Adipose tissue (tissue), 3 donors: ENCODE results near the gene S100A3. TPM values are rescaled to one million over a fixed set of nuclear protein-coding genes. Genes with fewer than 3 reads are reported as not detected.
"Not testable (repeated sequence)": the region's sequence is repeated elsewhere in the genome, so short reads cannot be mapped to it uniquely, and the experiment has no call there.

ENCODE experiments used
- H3K27ac ChIP-seq: one replicate; pipeline ENCODE4 v1.5.1; 2013; ENCODE audit warnings: low read depth, low read length
- WGBS, 3 donors: extraction: QIAGEN DNeasy Blood & Tissue Kit; methylation state at CpG; one replicate each; pipeline ENCODE4 v1.1.7; 2013; 5-methylcytosine and 5-hydroxymethylcytosine counted together
- polyA plus RNA-seq, 3 donors: library from polyadenylated mRNA; stranded (reverse); fragments of 200-250 nt; gene quantifications; one replicate each; pipeline ENCODE4 v1.2.3, GENCODE V29; 2013
- donor health status: healthy with polysubstance abuse.
- donor health status: Bipolar disorder and iron deficiency.
- donor health status: healthy.

S100A3 gene
- polyA plus RNA-seq, 3 donors = 0.37 to 7.2 (median 7.0) TPM

DNA sequence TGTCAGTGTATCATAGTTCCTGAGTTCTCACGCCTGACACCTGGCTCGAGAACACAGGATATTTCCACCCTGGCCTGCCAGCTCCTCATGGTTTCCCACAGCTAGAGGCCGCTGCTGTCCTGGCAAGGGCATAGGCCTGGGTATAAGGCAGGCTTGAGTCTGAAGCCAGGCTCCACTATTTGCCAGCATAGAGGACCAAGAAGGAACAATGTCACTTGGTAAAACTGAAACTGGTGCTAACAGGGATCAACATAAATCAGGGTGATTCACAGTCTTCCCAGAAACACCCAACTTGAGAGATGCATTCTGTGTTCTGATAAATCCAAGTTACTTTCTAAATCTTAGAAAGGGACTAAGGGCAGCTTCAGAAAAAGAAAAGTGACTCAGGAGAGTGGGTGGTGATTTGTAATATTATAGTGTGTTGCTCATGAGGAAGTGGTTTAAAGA, 23.5 kb upstream of the S100A3 start:
- 9 to 17% (median 14%) methylated on average over 3 of the region's 3 CpGs for WGBS, 3 donors
- H3K27ac ChIP-seq = no peak overlapping the region

DNA sequence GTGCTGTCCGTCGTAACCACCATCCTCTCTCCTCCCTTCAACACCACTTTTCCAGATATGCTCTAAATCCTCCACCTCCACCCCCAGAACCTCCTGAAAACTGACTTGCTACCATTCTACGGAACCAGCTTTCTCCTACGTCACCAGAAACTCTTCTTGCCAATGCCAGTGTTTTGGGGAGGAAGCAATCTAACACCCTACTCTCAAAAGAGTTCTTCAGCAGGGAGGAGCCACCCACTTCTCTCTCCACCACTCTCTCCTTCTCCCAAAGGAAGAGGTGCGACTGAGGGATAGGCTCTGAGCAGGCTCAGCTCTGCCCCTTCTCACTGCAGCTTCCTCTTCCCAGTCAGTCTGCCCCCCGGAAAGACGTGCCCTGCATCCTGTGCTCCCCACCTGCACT, 22.6 kb upstream of the S100A3 start:
- no peak overlapping the region for H3K27ac ChIP-seq
- WGBS, 3 donors = 70 to 78% (median 72%) methylated on average over 7 of the region's 7 CpGs

DNA sequence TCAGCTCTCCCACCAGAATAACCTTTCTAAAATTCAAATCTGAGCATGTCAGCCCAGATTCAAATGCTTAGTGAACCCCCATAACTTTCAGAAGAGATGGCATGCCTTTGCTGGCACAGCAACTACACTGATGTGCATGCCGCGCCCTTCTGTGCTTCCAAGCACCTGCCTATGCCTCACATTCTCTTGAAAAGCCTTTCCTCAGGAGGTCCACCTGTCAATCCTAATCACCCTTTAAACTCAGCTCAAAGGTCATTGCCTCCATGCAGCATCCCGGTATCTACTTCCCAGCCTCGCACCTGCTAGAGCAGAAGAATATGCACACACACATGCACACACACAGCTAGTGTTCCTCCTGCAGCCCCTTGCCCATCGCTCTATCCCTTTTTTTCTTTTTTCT, 21.8 kb upstream of the S100A3 start:
- no peak overlapping the region for H3K27ac ChIP-seq
- 73 to 94% (median 86%) methylated on average over 5 of the region's 5 CpGs for WGBS, 3 donors

DNA sequence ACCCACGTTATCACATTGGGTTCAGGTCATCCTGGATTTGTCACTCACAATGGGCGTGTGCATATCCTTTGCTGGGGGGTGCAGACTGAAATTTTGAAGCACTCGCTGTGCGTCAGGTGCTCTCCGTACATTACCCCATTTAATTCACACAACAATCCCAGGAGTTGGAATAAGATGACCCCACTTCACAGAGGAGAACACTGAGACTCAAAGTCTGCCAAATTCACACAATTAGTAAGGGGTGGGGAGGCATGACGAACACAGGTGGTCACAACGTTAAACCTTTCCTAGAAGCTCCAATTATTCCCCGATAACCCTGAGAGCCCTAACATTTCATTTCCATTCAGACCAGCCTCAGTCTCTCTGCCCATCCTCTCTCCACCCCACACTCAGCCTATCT, 20.4 kb upstream of the S100A3 start:
- 75 to 91% (median 89%) methylated on average over 8 of the region's 8 CpGs for WGBS, 3 donors

DNA sequence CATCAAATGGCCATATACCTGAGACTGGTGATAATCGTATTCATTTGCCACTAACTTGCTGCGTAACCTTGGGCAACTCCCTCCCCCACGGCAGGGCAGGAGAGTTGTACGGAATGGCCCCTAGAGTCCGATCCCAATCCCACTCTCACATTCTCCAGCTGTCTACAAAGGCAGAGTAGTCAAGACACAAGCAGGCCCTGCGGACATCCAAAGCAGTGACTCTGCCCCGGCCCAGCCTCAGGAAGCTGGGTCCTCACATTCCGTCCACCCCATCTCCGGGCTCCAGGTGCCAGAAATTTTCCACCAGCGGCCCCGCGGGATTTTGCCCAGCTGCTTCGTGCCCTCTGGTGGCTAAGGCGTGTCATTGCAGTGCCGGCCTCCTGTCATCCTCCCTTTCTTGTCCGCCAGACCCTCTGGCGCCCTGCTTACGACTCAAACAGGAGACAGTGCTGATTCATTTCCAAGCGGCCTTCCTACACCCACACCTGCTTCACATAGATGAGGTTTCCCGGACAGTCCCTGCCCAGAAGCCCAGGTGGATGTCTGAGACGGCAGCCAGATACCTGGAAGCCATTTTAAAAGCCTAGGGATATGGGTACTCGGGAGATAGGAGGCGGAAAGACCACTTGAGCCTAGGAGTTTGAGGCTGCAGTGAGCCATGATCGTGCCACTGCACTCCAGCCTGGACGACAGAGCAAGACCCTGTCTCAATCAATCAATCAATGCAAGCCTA, 19.5 kb upstream of the S100A3 start:
- peak overlapping the region; percentile 38 for H3K27ac ChIP-seq
- 11 to 14% (median 13%) methylated on average over 25 of the region's 25 CpGs for WGBS, 3 donors

More for the DNA sequence above, 20.4 kb upstream of the S100A3 start:
- H3K27ac ChIP-seq = no peak overlapping the region

DNA sequence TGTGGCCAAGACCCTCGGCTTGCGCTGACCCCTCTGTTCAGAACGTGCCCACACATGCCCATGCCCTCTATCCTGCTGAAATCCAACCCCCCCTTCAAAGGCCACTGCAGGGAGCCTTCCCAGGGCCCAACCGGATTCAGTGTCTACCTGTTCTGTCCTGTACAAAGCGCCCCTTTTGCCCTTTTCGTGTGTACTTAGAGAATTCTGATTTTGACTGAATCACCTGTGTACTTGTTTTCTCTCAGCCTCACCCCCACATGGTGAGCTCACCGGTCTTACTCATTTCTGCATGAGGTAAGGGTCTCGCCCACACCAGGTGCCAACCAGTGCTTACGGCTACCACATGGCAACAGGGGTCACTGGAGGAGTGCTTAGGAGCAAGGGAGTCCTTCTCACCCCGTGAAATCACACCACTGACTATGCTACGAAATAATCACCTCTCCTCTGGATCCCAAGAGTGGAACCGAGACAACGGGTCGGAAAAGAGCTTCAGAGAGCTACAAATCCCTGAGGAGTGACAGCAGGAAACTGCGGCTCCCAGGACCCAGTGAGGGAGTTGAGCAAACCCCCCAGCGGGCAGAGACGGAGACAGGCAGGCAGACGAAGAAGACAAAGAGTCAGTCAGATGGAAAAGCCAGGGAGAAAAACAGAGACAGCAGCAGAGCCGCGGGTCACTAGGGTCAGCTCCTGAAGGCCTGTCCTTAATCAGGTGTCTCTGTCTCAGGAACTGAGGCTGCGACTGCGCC, 18.7 kb upstream of the S100A3 start:
- 77 to 80% (median 79%) methylated on average over 22 of the region's 22 CpGs for WGBS, 3 donors
- H3K27ac ChIP-seq = peak overlapping the region; percentile 38

DNA sequence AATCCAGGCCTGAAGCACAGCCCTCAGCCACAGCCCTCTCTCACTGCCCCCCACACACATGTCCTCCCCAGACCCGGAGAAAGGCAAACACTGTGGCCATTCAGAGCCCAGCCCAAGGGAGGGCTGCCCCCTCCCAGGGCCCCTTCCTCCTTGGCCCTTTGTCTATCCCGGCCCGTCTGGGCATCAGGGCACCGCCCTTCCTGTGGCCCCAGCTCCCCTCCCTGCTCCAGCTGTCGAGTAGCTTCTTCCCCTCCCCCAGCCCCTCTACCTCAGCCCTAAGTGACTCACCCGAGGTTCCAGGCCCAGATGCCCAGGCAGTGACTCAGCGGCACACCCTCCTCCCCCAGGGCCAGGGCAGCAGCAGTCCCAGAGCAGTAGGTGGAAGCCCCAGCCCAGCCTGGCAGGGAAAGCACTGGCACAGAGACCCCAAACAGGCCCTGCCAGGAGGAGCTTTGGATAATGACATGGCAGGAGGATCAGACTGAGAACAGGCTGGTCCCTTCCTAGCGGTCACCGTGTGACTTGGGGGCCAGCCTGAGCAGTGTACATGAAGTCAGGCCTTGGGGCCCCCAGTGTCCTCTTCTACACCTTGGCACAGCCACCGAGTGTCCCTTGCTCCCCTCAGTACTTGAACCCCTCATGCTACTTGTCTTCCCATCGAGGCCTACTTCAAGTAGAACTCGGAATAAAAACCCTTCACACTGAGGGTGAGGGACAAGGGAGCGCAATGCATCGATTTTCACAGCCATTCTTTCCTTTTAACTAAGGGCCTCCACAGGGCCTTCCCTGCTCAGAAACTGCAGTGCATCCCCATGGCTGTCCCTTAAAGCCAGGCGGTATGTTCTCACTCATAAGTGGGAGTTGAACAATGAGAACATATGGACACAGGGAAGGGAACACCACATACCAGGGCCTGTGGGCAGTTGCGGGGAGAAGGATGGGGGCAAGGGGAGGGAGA, 17.6 kb upstream of the S100A3 start:
- H3K27ac ChIP-seq = peak overlapping the region; percentile 89
- 46 to 61% (median 50%) methylated on average over 16 of the region's 16 CpGs for WGBS, 3 donors

DNA sequence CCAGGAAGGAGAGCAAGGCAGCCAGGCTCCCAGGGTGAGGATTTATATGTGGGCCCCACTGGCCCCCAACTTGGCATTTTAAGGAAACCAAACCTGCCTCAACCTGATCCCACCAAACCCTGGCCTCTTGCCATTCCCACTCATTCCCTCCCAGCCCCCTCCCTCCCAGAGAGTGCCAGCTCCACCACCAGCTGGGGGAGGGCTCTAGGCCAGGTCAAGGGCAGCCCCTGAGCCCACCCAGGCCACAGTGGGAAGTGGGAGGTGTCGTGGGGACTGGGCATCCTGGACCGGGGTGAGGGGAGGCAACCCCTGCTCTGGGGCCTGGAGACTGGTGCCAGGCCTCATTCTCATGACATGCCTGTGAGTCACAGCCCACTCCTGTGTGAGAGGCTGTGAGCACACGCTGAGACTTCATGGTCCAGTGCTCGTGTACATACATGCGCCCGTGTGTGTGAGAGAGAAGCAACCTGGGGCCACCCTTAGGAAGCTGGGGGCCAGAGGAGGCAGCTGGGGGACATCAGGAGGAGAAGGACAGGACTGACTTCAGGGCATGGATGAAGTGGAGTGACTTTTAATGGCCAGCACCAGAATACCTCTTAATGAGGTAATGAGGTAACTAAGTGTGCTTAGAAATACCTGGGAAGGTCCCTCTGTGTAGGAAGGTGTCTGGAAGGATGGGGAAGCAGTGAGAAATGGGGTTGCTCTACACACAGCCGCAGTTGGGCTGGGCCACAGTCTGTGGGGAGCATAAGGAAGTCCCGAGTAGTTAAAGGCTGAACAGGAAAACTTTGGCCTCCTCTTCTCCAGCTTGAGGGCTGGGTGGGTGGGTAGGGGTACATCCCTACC, 16.7 kb upstream of the S100A3 start, which contains the start of gene S100A2:
TSS of gene S100A2 (minus strand) at position 316 of the 846 bp plus-strand sequence. CDS start 1,967 bp downstream, outside the sequence.
- 36 to 75% (median 48%) methylated on average over 8 of the region's 8 CpGs for WGBS, 3 donors
- peak within 1 kb of the TSS; percentile 89 for H3K27ac ChIP-seq

DNA sequence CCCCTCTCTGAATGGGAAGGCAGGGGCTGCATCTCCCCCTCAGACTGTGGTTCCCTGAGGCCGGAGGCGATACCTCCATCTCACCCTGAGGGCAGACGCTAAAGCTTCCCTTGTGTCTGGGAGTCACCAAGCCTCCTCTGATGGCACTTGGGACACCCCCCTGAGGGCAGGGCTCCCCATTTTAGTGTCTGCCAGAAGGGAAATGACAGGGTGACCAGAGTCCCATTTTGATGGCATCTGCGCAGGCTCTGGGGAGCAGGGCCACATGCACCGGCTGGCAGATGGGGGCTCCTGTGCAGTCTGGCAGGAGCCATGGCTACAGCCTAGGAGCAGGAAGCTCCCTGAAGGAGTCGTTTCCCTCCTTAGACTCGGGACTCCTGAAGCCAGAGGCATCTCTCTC, 14.9 kb upstream of the S100A3 start:
- WGBS, 3 donors = 83 to 92% (median 88%) methylated on average over 7 of the region's 7 CpGs
- no peak overlapping the region for H3K27ac ChIP-seq

DNA sequence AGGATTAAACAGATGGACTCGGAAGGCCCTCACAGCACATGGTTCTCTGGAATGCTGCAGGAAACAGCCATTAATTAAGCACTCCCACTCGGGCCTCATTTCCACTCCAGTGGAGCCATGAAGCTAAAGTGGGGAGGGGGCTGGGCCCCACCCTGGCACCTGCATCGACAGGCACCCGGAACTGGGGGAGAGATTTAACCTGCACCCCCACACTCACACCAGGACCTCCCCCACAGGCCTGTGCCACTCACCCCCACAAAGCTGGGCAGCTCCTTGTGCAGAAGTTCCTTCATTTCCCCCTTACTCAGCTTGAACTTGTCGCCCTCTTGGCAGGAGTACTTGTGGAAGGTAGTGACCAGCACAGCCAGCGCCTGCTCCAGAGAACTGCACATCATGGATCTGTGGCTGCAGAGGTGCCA, 14.4 kb upstream of the S100A3 start:
- 74 to 82% (median 76%) methylated on average over 5 to 6 of the region's 6 CpGs for WGBS, 3 donors
- H3K27ac ChIP-seq = no peak overlapping the region

DNA sequence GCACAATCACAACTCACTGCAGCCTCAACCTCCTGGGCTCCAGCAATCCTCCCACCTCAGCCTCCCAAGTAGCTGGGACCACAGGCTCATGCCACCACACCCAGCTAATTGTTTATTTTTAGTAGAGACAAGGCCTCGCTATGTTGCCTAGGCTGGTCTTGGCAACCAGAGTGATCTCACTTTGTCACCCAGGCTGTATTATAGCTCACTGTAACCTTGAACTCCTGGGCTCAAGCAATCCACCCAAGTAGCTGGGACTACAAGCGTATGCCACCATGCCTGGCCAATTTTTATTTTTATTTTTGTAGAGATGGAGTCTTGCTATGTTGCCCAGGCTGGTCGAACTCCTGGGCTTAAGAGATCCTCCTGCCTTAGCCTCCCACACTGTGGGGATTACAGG, 13.0 kb upstream of the S100A3 start:
- 83 to 96% (median 91%) methylated on average over 3 of the region's 3 CpGs for WGBS, 3 donors
- H3K27ac ChIP-seq = not testable (repeated sequence)

DNA sequence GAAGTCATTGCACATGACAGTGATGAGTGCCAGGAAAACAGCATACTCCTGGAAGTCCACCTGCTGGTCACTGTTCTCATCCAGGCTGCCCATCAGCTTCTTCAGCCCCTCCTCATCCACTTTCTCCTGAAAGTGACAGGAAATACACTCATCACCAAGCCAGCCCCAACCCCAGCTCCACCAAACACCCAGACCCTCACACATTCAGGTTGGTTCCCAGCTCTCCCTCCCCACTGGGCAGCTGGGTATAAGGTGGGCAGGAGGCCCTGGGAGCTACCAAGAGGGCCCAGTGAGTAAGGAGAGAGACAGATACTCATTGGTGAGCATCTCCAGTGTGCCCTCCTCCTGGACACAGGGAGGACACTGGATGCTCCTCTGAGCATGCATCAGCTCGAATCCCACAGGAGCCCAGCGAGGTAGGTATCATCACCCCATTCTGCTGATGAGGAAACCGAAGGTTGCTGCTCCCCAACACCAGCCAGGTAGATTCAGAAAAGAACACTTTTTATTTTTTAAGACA, 12.5 kb upstream of the S100A3 start:
- H3K27ac ChIP-seq = no peak overlapping the region

DNA sequence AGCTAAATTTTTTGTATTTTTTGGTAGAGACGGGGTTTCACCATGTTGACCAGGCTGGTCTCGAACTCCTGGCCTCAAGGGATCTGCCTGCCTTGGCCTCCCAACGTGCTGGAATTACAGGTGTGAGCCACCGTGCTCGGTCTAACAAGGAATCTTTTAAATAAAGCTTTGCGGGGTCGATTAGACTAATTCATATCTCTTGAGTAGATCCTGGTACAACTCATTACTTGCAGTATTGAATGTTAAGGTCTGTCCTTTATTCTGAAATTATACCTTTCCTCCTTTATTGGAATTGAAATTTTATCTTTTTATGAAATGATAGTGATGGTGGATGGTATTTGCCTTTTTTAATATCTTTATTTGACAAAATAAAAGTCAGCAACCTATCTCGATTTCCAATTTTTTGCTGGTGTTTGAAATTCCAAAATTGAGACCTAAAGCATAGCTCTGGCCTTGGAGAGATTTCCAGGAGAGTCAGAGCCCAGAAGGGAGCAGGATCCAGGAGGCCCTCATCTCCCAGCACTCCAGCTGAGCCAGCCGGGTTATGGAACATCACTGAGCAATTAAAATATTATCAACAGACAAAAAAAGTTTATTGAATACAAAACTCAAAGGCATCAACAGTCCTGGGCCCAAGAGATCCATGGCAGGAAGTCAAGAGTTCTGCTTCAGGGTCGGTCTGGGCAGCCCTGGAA, 11.9 kb upstream of the S100A3 start:
- 86 to 89% (median 88%) methylated on average over 10 of the region's 10 CpGs for WGBS, 3 donors
- no peak overlapping the region for H3K27ac ChIP-seq

More for the DNA sequence above, 12.5 kb upstream of the S100A3 start:
- WGBS, 3 donors = 92 to 100% (median 100%) methylated on average over 3 of the region's 3 CpGs

DNA sequence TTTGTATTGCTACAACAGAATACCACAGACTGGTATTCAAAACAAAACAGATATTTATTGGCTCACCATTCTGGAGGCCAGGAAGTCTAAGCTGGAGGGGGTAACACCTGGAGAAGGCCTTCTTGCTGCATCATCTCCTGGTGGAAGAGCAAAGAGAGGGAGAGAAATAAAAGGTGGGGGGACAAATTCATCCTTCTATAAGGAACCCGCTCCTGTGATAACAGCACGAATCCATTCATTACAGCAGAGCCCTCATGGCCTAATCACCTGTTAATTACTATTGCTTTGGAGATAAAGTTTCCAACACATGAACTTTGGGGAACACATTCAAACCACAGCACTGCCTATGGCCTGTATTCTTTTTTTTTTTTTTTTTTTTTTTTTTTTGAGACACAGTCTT, 11.2 kb upstream of the S100A3 start:
- 75 to 97% (median 97%) methylated on average over 2 of the region's 2 CpGs for WGBS, 3 donors
- H3K27ac ChIP-seq = no peak overlapping the region

DNA sequence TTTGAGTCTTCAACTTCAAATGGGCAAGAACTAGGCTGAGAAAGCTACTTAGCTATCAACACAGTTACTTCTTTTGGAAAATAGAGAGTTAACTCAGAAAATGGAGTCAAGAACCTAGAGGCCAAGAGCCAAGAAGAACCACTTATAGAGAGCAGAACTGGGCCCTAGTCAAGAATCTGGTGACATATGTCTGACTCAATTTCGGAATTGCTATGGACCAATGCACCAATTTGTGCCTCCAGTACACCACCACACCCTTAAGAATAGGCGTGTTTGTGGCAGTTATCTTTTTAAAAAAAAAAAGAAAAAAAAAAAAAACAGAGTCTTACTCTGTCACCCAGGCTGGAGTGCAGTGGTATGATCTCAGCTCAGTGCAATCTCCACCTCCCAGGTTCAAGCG, 8.8 kb upstream of the S100A3 start:
- 93 to 99% (median 96%) methylated on average over 3 of the region's 3 CpGs for WGBS, 3 donors
- H3K27ac ChIP-seq = no peak overlapping the region

DNA sequence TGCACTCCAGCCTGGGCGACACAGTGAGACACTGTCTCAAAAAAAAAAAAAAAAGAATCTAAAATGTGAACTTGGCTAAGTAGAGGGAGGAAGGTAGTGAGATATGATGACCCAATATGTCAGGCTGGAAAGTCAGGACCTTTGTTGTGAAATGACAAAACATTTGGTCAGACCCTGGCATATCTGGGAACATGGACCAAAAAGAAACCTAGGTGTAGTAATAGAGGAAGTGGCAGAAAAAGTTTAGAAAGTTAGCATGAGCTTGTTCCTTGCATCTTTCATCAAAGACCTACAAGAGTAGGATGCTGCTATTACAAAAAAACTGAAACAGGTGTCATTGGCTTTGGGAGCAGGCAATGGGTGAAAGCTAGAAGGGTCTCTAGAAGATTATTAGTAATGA, 7.3 kb upstream of the S100A3 start:
- WGBS, 3 donors = 77 to 92% (median 88%) methylated on average over 1 of the region's 1 CpG
- no peak overlapping the region for H3K27ac ChIP-seq
